Activated T-cell treated with anti-CD3 and anti-CD28 coated beads, Interleukin-2, amount 50 U/mL, for 24 hours (primary cell): ENCODE results near the gene SLC34A3.
"Not testable (repeated sequence)": the region's sequence is repeated elsewhere in the genome, so short reads cannot be mapped to it uniquely, and the experiment has no call there.

Experiments
- DNase-seq: peaks from one replicate; pipeline ENCODE4 v3.0.0-alpha.2; 2020
- H3K27ac Mint-ChIP-seq: 2 replicates; pipeline ENCODE4 v1.8.0; 2020; ENCODE audit warnings: mild to moderate bottlenecking, mixed read lengths
- H3K27me3 Mint-ChIP-seq: 2 replicates; pipeline ENCODE4 v1.8.0; 2020; ENCODE audit warnings: mixed read lengths
- H3K36me3 Mint-ChIP-seq: 2 replicates; pipeline ENCODE4 v1.8.0; 2020; ENCODE audit warnings: low read depth, mixed read lengths
- H3K4me1 Mint-ChIP-seq: 2 replicates; pipeline ENCODE4 v1.8.0; 2020; ENCODE audit warnings: low read depth, mixed read lengths
- H3K4me3 Mint-ChIP-seq: 2 replicates; pipeline ENCODE4 v1.8.0; 2020; ENCODE audit warnings: mild to moderate bottlenecking, moderate library complexity, mixed read lengths
- H3K9me3 Mint-ChIP-seq: 2 replicates; pipeline ENCODE4 v1.8.0; 2020; ENCODE audit warnings: mixed read lengths

SLC34A3 gene

DNA sequence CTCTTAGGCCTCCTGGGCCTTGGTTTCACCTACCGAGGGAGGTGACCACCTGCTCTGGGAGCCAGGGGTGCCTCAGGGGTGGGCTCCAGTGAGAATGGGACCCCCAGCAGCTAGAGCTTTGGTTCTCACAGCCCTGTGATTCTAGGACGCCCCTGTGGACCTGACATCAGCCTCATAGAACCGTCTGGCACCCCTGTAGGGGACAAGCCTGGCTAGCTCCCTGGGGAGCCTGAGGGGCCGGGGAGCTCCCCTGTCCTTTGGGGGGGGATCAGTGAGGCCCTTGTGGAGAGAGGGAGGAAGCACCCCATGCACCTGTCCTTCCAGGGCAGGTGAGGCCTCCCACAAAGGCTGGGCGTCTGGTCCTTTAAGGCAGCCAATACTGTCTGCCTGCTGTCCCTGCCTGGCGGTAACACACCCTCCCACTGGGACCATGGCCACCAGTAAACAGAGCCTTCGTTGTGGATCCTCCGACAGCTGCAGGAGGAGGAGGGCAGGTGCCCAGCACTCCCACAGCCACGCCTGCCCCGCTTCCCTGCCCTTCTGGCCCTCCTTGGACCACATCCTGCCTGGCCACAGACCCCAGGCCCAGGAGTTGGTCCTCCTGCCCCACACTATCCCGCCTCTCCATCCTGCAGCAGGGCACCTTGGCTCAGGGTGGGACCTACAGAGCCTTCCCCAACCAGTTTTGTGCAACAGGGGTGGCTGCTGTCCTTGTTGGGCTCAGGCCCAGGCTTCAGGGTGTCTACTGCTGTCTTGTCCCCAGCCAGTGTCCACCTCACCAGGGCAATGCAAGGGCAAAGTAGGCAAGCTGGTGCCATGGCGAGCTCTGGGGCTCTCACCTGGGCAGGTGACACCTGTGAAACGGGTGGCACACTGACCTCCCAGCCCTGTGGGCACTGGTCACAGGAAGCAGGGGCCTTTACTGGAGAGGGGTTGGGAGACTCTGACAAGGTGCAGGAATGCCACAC lies 7.3 kb downstream of the SLC34A3 start:
- Mint-ChIP-seq H3K27me3 (peaks cover 9% of the 10 kb centered on the region), H3K4me1 (peaks cover 34% of the 10 kb centered on the region), H3K9me3 (no peaks in the 10 kb centered on the region), H3K27ac (no peak overlapping the region), H3K4me3 (peak overlapping the region; percentile 86), H3K36me3 (peaks cover 23% of the 10 kb centered on the region)
- DNase-seq: no peak

DNA sequence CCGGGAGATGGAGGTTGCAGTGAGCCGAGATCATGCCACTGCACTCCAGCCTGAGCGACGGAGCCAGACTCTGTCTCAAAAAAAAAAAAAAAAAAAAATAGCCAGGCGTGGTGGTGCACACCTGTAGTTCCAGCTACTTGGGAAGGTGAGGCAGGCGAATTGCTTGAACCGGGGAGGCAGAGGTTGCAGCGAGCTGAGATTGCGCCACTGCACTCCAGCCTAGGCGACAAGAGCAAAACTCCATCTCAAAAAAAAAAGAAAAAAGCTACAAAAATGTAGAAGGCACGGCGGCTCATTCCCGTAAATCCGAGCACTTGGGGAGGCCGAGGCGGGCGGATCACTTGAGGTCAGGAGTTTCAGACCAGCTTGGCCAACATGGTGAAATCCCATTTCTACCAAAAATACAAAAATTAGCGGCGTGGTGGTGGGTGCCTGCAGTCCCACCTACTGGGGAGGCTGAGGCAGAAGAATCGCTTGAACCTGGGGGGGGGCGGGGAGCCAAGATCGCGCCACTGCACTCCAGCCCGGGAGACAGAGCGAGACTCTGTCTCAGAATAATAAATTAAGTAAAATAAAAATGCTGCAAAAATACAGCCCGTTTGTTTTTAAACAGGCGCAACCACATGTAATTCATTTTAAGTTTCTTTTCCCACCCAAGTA lies 9.0 kb downstream of the SLC34A3 start:
- not testable (repeated sequence) for DNase-seq, H3K9me3 Mint-ChIP-seq, H3K27me3 Mint-ChIP-seq
- Mint-ChIP-seq H3K4me1 (peaks cover 41% of the 10 kb centered on the region), H3K4me3 (peak overlapping the region; percentile 86), H3K27ac (peak overlapping the region; percentile 77), H3K36me3 (peaks cover 36% of the 10 kb centered on the region)

DNA sequence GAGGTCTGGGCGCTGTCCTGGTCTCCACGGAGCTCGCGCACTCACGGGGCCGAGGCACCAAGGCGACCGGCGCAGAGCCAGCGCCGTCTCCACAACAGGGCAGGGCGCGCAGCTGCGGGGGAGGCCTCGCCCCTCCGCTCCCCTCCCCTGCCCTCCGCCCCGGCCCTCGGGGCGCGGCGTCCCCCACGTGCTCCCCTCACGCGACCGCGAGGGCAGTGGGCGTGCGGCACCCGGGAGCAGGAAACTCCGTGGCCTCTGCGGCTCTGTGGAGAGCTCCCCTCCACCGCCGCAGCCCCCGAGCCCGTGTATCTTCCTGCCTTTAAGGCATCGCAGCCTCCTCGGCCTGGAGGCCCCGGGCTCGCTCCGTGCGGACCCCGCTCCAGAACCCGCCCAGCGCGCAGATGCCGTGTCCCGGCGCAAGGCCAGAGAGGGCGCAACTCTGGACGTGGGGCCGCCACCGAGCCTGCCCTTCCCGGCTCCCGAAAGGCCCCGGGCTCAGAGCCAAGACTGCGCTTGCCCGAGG lies 9.7 kb downstream of the SLC34A3 start:
- H3K36me3 Mint-ChIP-seq: peaks cover 36% of the 10 kb centered on the region
- H3K9me3 Mint-ChIP-seq: no peaks in the 10 kb centered on the region
- peak overlapping the region; percentile 77 for H3K27ac Mint-ChIP-seq
- H3K4me3 Mint-ChIP-seq: peak overlapping the region; percentile 86
- peaks cover 2% of the 10 kb centered on the region for H3K27me3 Mint-ChIP-seq
- no peak for DNase-seq
- peaks cover 41% of the 10 kb centered on the region for H3K4me1 Mint-ChIP-seq

DNA sequence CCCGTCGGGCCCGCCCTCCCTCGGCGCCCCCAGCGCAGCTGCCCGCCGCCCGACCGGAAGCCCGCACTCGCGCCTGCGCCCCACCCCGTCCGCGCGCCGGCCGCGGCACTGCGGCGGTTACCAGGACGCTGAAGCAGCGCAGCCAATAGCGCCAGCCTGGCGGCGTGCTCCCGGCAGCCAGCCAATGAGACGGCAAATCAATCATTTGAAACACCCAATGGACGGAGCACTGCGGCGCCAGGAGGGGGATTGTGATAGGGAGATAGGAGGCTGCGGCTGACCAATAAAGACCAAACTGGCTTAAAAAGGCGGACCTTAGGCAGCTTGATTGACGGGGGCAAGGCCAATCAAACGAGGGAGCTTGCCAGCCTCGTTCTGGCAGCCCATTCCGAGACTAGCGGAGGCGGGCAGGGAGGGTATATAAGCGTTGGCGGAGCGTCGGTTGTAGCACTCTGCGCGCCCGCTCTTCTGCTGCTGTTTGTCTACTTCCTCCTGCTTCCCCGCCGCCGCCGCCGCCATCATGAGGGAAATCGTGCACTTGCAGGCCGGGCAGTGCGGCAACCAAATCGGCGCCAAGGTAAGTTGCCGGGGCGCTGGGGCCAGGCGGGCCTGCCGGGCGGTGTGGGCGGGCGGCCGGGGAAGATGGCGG lies 10.3 kb downstream of the SLC34A3 start, which contains the start of gene TUBB4B:
Gene TUBB4B (plus strand): TSS at position 447 of the 649 bp plus-strand sequence. CDS start 74 bp downstream, at position 521.
- DNase-seq: peak; percentile 95
- Mint-ChIP-seq H3K9me3 (no peaks in the 10 kb centered on the region), H3K4me3 (peak within 1 kb of the TSS; percentile 86)

DNA sequence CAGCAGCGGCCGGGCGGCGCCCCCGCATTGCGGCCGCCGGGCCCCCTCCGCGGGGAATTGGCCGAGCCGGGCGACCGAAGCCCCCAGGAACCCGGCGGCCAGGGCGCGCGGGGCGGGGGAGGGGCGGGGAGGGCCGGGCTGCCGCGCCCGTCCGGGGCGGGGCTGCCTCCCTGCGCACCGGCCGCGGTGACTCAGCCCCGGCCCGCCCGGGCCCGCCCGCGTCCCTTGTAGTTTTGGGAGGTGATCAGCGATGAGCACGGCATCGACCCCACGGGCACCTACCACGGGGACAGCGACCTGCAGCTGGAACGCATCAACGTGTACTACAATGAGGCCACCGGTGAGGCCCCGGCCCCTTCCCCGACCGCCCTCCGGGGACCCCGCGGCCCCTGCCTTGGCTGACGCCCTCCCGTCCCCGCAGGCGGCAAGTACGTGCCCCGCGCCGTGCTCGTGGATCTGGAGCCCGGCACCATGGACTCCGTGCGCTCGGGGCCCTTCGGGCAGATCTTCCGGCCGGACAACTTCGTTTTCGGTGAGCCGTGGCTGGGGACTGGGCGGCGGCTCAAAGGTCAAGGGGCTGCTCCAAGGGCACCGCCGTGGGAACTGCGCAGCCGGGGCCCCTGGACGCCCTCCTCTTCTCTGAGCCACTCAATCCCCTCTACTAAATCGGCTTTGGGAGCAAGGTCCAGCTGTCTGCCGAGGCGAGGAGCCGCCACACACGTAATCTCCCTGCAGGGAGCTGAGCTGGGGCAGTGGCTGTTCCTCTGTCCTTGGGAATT lies 11.0 kb downstream of the SLC34A3 start:
- Mint-ChIP-seq H3K36me3 (peaks cover 36% of the 10 kb centered on the region), H3K4me1 (peaks cover 39% of the 10 kb centered on the region), H3K4me3 (peak overlapping the region; percentile 86), H3K27me3 (peaks cover 2% of the 10 kb centered on the region), H3K27ac (peak overlapping the region; percentile 98), H3K9me3 (no peaks in the 10 kb centered on the region)
- peak; percentile 79 for DNase-seq

More for the DNA sequence above, 10.3 kb downstream of the SLC34A3 start, which contains the start of gene TUBB4B:
- peak within 1 kb of the TSS; percentile 98 for H3K27ac Mint-ChIP-seq
- peaks cover 2% of the 10 kb centered on the region for H3K27me3 Mint-ChIP-seq
- peaks cover 41% of the 10 kb centered on the region for H3K4me1 Mint-ChIP-seq
- H3K36me3 Mint-ChIP-seq: peaks cover 36% of the 10 kb centered on the region

DNA sequence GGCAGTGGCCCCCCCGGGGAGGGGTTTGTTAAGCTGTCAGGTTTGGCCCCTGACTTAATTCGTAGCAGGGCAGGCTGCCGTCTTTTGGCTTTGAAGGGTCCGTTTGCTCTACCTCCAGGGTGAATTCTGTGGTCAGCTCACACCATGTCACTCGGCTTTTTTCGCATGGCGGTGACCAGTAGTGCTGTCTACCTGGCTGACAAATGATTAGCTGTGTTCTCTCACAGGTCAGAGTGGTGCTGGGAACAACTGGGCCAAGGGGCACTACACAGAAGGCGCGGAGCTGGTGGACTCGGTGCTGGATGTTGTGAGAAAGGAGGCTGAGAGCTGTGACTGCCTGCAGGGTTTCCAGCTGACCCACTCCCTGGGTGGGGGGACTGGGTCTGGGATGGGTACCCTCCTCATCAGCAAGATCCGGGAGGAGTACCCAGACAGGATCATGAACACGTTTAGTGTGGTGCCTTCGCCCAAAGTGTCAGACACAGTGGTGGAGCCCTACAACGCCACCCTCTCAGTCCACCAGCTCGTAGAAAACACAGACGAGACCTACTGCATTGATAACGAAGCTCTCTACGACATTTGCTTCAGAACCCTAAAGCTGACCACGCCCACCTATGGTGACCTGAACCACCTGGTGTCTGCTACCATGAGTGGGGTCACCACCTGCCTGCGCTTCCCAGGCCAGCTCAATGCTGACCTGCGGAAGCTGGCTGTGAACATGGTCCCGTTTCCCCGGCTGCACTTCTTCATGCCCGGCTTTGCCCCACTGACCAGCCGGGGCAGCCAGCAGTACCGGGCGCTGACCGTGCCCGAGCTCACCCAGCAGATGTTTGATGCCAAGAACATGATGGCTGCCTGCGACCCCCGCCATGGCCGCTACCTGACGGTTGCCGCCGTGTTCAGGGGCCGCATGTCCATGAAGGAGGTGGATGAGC lies 11.8 kb downstream of the SLC34A3 start:
- H3K4me1 Mint-ChIP-seq: peaks cover 33% of the 10 kb centered on the region

DNA sequence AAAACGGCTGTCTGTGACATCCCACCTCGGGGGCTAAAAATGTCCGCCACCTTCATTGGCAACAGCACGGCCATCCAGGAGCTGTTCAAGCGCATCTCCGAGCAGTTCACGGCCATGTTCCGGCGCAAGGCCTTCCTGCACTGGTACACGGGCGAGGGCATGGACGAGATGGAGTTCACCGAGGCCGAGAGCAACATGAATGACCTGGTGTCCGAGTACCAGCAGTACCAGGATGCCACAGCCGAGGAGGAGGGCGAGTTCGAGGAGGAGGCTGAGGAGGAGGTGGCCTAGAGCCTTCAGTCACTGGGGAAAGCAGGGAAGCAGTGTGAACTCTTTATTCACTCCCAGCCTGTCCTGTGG lies 12.5 kb downstream of the SLC34A3 start:
- DNase-seq, H3K9me3 Mint-ChIP-seq, H3K27me3 Mint-ChIP-seq: not testable (repeated sequence)
- Mint-ChIP-seq H3K27ac (peak overlapping the region; percentile 96), H3K36me3 (peaks cover 36% of the 10 kb centered on the region), H3K4me1 (peaks cover 32% of the 10 kb centered on the region), H3K4me3 (peak overlapping the region; percentile 85)

More for the DNA sequence above, 11.8 kb downstream of the SLC34A3 start:
- no peak for DNase-seq
- Mint-ChIP-seq H3K27ac (peak overlapping the region; percentile 96), H3K9me3 (no peaks in the 10 kb centered on the region), H3K36me3 (peaks cover 36% of the 10 kb centered on the region), H3K4me3 (peak overlapping the region; percentile 85), H3K27me3 (peaks cover 2% of the 10 kb centered on the region)

DNA sequence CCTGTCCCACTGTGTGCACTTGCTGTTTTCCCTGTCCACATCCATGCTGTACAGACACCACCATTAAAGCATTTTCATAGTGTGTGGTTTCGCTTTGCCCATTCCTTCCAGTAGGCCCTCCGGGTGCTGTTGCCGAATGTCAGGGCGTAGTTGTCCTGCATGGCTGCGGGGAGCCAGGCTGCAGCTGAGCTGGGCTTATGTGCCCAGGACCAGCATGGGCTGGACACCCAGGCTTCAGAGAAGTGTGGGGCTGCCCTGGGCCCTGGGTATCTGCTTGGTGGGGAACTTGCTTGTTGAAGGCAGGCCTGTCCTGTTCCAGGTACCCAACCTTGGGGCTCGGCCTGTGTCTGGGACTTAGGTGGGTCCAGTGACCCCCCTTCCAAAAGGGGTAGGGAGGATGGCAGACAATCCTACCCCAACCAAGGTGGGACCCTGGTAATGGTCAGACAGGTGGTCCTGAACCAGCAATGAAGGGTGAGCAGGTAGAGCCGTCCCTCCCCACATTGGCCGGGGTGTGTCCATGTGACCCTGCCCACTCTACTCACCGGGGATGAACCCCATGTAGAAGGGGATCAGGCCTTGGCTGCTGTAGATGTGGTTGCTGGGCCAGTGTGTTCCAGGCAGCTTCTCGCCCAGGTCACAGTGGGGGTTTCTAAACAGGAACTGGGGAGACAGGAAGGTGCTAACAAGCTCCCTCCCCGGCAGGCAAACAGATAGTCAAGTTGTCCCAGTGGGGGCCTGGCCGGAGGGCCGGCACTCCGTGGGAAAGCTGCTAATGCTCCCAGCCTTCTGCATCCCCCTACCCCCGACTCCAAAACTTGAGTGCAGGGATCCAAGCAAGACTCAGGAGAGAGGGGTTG lies 13.2 kb downstream of the SLC34A3 start:
- DNase-seq: no peak
- H3K36me3 Mint-ChIP-seq: peaks cover 34% of the 10 kb centered on the region
- H3K4me1 Mint-ChIP-seq: peaks cover 29% of the 10 kb centered on the region
- H3K27me3 Mint-ChIP-seq: peaks cover 2% of the 10 kb centered on the region
- H3K9me3 Mint-ChIP-seq: no peaks in the 10 kb centered on the region
- H3K27ac Mint-ChIP-seq: peak overlapping the region; percentile 96
- H3K4me3 Mint-ChIP-seq: peak overlapping the region; percentile 85

DNA sequence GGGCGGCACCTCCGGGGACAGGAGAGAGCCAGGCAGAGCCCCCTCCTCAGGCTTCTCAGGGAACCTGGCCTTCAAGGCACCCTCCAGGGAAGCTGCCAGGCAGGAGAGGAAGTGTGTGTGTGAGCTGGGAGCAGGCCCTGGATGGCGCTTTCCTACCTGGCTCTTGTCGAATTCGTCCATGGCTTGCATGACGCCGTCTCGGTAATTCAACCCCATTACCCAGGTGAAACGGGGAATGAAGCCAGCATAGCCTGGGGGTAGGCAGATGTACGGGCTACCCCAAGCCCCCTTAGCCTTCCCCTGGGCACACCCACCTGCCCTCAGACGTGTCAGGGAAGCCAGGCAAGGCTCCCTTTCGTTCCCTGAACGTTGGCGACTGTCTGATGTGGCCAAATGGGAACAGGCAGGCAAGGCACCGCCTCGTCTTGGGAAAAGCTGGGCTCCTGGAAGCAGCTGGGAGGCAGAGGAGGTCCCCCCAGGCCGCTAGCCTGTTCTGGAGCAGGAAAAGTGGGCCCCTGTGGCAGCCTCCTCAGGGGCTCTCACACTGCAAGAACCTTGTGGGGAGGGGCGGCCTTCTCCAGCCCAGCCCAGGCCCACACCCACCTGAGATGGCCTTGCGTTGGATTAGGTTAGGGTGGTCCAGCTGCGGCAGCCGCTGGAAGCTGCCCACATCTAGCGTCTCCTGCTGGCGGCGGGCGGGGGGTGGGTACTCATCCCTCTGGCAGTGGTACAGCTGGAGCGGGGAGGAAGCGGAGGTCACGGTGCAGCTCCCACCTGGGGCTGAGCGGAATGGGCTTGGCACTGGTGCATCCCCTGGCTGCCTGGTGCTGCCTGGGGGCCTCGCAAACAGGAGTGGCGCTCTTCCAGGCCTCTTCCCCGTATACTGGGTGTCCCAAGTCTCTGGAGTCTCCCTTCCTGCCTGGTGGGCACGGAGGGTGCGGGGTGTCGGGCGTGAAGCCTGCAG lies 14.1 kb downstream of the SLC34A3 start:
- H3K9me3 Mint-ChIP-seq: no peaks in the 10 kb centered on the region
- H3K27me3 Mint-ChIP-seq: peaks cover 2% of the 10 kb centered on the region
- peak overlapping the region; percentile 85 for H3K4me3 Mint-ChIP-seq
- DNase-seq: no peak
- peak overlapping the region; percentile 73 for H3K27ac Mint-ChIP-seq
- H3K36me3 Mint-ChIP-seq: peaks cover 30% of the 10 kb centered on the region
- peaks cover 23% of the 10 kb centered on the region for H3K4me1 Mint-ChIP-seq

DNA sequence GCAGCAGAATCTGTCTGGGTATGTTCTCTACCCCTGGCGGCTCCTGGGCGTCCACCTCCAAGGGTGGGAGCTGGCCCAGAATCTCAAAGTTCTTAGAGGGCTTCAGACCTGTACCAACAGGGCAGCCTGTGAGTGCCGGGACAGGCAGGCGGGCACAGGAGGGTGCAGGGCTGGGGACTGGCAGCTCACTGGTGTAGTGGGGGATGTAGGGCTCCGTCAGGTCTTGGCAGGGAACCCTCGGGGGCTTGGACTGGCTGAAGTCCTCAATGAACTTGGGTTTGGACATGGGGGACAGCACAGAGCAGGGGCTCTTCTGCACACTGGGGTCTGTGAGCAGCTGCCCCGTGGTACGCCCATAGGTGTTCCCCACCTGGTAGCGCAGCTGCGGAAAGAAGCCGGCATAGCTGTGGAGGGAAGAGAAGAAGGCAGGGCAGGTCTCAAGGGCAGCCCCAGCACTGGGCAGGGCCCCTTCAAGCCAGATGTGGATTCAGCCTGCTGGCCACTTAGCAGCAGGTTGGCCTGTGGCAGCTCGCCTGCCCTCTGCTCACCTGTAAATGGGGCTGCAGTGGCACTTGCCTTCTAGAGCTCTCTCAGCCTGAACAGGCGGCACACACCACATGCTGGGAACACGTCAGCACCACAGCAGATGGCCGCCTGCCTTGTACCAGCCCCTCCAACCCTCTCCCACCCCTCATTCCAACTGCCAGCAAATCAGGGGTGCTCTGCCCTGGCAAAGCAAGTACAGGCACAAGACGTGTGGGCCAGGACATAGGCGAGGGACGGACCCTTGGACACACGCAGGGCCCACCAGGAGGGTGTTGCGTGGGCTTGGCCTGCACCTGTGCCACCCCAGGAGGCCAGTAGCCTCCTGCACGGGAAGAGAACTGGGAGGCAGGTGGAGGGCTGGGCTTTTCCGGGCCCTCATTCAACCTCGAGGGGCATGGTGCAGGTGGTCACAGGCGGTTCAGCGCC lies 15.0 kb downstream of the SLC34A3 start:
- peak overlapping the region; percentile 73 for H3K27ac Mint-ChIP-seq
- H3K4me3 Mint-ChIP-seq: peak overlapping the region; percentile 36
- DNase-seq: no peak
- peaks cover 21% of the 10 kb centered on the region for H3K4me1 Mint-ChIP-seq
- H3K27me3 Mint-ChIP-seq: peaks cover 2% of the 10 kb centered on the region
- peaks cover 30% of the 10 kb centered on the region for H3K36me3 Mint-ChIP-seq
- H3K9me3 Mint-ChIP-seq: no peaks in the 10 kb centered on the region
